MM.1S (cell line): Measurements from ENCODE around the gene NT5M.

ENCODE experiments used
- EZH2 ChIP-seq: fragments of 300-600 bp; sonication (generic); optimal IDR thresholded peaks from 2 replicates; pipeline ENCODE3; 2017; ENCODE audit warnings: low read depth, mild to moderate bottlenecking, antibody characterized with exemption, low read length, mixed read lengths
- EZH2phosphoT487 ChIP-seq: fragments of 300-600 bp; sonication (generic); IDR thresholded peaks from 2 replicates; pipeline ENCODE4 v1.6.1; 2018; ENCODE audit warnings: antibody characterized with exemption, low read length
- TF ChIP-seq, protein P1 (sequence below): fragments of 300-600 bp; sonication (generic); IDR thresholded peaks from 2 replicates; pipeline ENCODE4 v1.5.1; 2016; ENCODE audit warnings: antibody characterized with exemption, low read length, mixed read lengths

- TF ChIP-seq, protein P1, sequence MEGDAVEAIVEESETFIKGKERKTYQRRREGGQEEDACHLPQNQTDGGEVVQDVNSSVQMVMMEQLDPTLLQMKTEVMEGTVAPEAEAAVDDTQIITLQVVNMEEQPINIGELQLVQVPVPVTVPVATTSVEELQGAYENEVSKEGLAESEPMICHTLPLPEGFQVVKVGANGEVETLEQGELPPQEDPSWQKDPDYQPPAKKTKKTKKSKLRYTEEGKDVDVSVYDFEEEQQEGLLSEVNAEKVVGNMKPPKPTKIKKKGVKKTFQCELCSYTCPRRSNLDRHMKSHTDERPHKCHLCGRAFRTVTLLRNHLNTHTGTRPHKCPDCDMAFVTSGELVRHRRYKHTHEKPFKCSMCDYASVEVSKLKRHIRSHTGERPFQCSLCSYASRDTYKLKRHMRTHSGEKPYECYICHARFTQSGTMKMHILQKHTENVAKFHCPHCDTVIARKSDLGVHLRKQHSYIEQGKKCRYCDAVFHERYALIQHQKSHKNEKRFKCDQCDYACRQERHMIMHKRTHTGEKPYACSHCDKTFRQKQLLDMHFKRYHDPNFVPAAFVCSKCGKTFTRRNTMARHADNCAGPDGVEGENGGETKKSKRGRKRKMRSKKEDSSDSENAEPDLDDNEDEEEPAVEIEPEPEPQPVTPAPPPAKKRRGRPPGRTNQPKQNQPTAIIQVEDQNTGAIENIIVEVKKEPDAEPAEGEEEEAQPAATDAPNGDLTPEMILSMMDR: no peak
- TF ChIP-seq EZH2 (no peak), EZH2phosphoT487 (no peak)
Measured at GRCh38 chr17:17300624-17301568, 2.3 kb upstream of the NT5M start.
